Upper lobe of left lung (tissue), 4 donors: Measurements from ENCODE around the gene DGKB.

Experiments
- EP300 ChIP-seq, 4 donors: sonication (generic); formaldehyde crosslinking; IDR thresholded peaks; one replicate each; pipeline ENCODE4 v1.5.1; 2017; ENCODE audit warnings: antibody characterized with exemption in 4 of 4, control low read depth in 2 of 4
- TF ChIP-seq, protein P1 (sequence below), 6 experiments: fragments of 450-650 bp in 4 of 6; fragments of 200-600 bp in 2 of 6; sonication (generic) in 2 of 6; IDR thresholded peaks; one replicate each; pipeline ENCODE4 v1.5.1; 2016 to 2019; ENCODE audit warnings: antibody characterized with exemption in 6 of 6

- TF ChIP-seq, protein P1, sequence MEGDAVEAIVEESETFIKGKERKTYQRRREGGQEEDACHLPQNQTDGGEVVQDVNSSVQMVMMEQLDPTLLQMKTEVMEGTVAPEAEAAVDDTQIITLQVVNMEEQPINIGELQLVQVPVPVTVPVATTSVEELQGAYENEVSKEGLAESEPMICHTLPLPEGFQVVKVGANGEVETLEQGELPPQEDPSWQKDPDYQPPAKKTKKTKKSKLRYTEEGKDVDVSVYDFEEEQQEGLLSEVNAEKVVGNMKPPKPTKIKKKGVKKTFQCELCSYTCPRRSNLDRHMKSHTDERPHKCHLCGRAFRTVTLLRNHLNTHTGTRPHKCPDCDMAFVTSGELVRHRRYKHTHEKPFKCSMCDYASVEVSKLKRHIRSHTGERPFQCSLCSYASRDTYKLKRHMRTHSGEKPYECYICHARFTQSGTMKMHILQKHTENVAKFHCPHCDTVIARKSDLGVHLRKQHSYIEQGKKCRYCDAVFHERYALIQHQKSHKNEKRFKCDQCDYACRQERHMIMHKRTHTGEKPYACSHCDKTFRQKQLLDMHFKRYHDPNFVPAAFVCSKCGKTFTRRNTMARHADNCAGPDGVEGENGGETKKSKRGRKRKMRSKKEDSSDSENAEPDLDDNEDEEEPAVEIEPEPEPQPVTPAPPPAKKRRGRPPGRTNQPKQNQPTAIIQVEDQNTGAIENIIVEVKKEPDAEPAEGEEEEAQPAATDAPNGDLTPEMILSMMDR (IDR thresholded peaks at IDR 0.05) = no peak
- TF ChIP-seq EP300 (IDR thresholded peaks at IDR 0.05) = no peak
Measured at GRCh38 chr7:14414274-14414986, 488.1 kb downstream of the DGKB start.
